Spleen (tissue), 7 donors: ENCODE data around the gene PSG11.
"Not testable (repeated sequence)": the region's sequence is repeated elsewhere in the genome, so short reads cannot be mapped to it uniquely, and the experiment has no call there.

Experiments used
- CTCF ChIP-seq, 11 experiments: fragments of 200-600 bp in 7 of 11; fragments of 450-650 bp in 4 of 11; sonication (generic) in 4 of 11; IDR thresholded peaks in 8 of 11; conservative IDR thresholded peaks in 3 of 11; 1 replicate in 7 of 11; 2 replicates in 4 of 11; pipeline versions ENCODE4 v1.4.0 to v1.8.0; 2016 to 2021; ENCODE audit warnings: antibody characterized with exemption in 11 of 11, inconsistent platforms in 4 of 11, mild to moderate bottlenecking in 1 of 11
- POLR2A ChIP-seq, 3 donors: fragments of 450-650 bp; IDR thresholded peaks; one replicate each; pipeline ENCODE4 v1.5.1; 2017; ENCODE audit warnings: antibody characterized with exemption in 3 of 3, mild to moderate bottlenecking in 1 of 3
- POLR2AphosphoS5 ChIP-seq, 3 donors: sonication (generic); formaldehyde crosslinking; IDR thresholded peaks; one replicate each; pipeline ENCODE4 v1.5.1; 2017; ENCODE audit warnings: antibody characterized with exemption in 3 of 3
- donor health status: DM: no; HTN: no; CAD: no; lungs with moderate emphysema.
- donor health status: DM: no; HTN: no; CAD: no.
- donor health status: DM: no; HTN: no; CAD: no.

GRCh38 chr19:42992029-42992604 lies 34.2 kb downstream of the PSG11 start:
- not testable (repeated sequence) for TF ChIP-seq CTCF (IDR thresholded peaks at IDR 0.05 in 8 of 11, conservative IDR thresholded peaks at IDR 0.05 in 3 of 11); POLR2A (IDR thresholded peaks at IDR 0.05); POLR2AphosphoS5 (IDR thresholded peaks at IDR 0.05)
